C4-2B (cell line): Measurements from ENCODE around the gene EPHB4.

ENCODE experiments used
- ZFX ChIP-seq: fragments of 450-650 bp; IDR thresholded peaks from 2 replicates; pipeline ENCODE4 v1.6.1; 2017
- TF ChIP-seq, protein P1 (sequence below): fragments of 450-650 bp; conservative IDR thresholded peaks from 2 replicates; pipeline ENCODE4 v1.5.1; 2017; ENCODE audit warnings: mild to moderate bottlenecking

DNA sequence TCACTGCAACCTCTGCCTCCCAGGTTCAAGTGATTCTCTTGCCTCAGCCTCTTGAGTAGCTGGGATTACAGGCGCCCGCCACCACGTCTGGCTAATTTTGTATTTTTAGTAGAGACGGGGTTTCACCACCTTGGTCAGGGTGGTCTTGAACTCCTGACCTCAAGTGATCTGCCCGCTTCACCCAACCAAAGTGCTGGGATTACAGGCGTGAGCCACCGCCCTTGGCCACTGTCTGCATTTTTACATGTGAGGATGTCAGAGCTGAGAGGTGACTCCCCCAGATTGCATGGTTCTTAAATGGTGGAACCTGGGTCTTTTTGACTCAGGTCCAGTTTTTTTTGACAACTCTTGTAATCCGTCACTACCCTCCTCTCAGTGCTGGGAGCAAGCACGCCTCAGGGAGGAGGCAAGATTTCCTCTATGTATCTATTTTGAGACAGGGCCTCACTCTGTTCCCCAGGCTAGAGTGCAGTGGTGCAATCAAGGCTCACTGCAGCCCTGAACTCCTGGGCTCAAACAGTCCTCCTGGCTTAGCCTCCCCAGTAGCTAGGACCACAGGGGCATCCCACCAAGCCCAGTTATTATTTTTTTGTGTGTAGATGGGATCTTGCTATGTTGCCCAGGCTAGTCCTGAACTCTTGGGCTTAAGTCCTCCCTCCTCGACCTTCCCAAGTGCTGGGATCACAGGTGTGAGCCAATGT is 46.4 kb upstream of the EPHB4 start:
- TF ChIP-seq ZFX: no peak
- TF ChIP-seq, protein P1, sequence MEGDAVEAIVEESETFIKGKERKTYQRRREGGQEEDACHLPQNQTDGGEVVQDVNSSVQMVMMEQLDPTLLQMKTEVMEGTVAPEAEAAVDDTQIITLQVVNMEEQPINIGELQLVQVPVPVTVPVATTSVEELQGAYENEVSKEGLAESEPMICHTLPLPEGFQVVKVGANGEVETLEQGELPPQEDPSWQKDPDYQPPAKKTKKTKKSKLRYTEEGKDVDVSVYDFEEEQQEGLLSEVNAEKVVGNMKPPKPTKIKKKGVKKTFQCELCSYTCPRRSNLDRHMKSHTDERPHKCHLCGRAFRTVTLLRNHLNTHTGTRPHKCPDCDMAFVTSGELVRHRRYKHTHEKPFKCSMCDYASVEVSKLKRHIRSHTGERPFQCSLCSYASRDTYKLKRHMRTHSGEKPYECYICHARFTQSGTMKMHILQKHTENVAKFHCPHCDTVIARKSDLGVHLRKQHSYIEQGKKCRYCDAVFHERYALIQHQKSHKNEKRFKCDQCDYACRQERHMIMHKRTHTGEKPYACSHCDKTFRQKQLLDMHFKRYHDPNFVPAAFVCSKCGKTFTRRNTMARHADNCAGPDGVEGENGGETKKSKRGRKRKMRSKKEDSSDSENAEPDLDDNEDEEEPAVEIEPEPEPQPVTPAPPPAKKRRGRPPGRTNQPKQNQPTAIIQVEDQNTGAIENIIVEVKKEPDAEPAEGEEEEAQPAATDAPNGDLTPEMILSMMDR: no peak
